ENCODE results near the gene SSC4D.
"Not testable (repeated sequence)": the region's sequence is repeated elsewhere in the genome, so short reads cannot be mapped to it uniquely, and the experiment has no call there.

Gene SSC4D

DNA sequence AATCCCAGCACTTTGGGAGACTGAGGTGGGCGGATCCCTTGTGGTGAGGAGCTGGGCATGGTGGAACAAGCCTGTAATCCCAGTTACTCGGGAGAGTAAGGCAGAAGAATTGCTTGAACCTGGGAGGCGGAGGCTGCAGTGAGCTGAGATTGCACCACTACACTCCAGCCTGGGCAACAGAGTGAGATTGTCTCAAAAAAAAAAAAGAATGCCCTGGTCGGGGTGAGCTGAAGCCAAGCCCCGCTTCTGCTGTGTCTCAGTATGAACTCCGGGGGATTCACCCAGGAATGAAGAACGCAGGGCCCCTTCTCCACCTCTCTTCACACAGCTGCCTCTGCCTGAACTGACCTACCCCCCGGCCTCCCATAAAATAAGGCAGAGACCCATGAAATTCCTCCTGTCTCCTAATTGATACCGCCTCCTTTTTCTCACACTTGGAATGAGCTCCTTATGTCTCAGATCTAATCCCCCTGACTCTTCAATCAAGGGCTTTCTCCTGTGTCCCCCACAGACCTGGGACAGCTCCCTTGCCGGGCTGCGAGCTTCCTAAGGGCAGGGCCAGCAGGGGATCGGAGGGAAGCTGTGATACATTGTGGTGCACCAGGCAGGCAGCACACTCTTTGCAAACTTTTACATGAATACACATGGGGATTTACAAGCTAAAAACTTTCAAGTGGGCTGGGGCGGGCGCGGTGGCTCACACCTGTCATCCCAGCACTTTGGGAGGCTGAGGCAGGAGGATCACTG, 14.3 kb upstream of the SSC4D start:
- in situ Hi-C loops (cut with HindIII; ENCODE audit: low sequenced_read_pairs), result loop anchor here (5.0 to 10.0 kb wide), 3 partner anchors 87 to 229 kb away; partner anchors contain the start of gene HSPB1

DNA sequence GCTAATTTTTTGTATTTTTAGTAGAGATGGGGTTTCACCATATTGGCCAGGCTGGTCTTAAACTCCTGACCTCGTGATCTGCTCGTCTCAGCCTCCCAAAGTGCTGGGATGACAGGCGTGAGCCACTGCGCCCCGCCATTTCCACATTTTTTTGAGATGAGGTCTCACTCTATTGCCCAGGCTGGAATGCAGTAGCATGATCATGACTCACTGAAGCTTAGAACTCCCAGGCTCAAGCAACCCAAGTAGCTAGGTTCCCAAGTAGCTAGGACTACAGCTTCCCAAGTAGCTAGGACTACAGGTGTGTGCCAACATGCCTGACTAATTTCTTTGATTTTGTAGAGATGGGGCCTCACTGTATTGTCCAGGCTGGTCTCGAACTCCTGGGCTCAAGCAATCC, 11.6 kb upstream of the SSC4D start:
- in situ Hi-C loops (cut with HindIII; ENCODE audit: low sequenced_read_pairs), result loop anchor here (5.0 to 10.0 kb wide), 3 partner anchors 84 to 226 kb away; partner anchors contain the start of gene HSPB1

DNA sequence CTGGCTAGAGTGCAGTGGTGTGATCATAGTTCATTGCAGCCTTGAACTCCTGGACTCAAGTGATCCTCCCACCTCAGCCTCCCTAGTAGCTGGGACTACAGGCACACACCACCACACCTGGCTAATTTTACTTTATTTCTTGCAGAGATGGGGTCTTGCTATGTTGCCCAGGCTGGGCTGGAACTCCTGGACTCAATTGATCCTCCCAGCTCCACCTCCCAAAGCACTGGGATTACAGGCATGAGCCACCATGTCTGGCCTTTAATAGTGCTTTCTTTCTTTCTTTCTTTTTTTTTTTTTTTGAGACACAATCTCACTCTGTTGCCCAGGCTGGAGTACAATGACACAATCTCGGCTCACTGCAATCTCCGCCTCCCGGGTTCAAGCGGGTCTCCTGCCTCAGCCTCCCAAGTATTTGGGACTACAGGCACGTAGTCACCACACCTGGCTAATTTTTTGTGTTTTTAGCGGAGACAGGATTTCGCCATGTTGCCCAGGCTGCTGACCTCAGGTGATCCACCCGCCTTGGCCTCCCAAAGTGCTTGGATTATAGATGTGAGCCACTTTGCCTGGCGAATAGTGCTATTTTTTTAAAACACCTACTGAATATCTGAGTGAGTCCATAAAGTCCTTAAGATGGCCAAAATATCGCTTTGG, 8.3 kb upstream of the SSC4D start:
- in situ Hi-C loops (cut with HindIII; ENCODE audit: low sequenced_read_pairs), result not testable (repeated sequence)

DNA sequence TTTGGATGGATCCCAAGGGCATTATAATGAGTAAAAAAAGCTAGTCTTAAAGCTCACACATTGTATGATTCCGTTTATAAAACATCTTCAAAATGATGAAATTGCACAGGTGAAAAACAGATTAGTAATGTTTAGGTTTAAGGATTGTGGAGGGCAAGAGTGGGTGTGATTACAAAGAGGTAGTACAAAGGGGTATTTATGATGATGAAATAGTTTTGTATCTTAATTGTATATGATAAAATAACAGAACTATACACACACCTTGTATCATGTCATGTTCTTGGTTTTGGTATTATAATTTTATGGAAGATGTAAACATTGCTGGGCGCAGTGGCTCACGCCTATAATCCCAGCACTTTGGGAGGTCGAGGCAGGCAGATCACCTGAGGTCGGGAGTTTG, 2.8 kb upstream of the SSC4D start:
- in situ Hi-C loops (cut with HindIII; ENCODE audit: low sequenced_read_pairs), result no loop called here

DNA sequence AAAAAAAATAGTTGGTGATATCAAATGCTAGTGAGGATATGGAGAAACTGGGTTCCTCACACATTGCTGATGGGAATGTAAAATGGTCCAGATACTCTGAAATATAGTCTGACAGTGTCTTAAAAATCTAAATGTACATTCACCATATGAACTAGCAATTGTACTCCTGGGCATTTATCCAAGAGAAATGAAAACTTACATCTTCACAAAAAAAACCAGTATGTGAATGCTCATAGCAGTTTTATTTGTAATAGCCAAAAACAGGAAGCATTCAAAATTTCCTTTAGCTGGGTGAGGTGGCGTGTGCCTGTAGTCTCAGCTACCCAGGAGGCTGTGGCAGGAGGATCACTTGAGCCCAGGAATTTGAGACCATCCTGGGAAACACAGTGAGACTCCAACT, 2.1 kb upstream of the SSC4D start:
- in situ Hi-C loops (cut with HindIII; ENCODE audit: low sequenced_read_pairs), result no loop called here

DNA sequence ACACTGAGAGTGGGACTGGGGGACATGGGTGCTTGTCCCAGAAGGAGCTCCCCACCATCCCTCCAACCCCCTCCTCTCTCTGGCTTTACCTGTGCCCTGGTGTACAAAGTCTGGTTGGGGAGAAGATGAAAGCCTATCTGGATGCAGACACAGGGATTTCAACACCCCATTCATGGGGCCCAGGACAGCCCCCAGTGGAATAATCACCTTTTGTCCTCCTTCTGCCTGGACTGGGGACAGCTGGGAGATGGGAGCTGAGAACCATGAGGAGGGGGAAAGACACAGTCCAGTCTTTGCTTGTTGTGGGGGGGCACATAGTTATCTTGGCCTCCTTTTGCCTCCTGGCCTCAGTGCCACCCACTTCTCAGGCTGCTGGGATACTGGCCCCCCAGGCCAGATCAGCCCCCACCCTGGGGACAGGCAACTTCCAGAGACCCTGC, 1.4 kb downstream of the SSC4D start:
- in situ Hi-C loops (cut with HindIII; ENCODE audit: low sequenced_read_pairs), result no loop called here

DNA sequence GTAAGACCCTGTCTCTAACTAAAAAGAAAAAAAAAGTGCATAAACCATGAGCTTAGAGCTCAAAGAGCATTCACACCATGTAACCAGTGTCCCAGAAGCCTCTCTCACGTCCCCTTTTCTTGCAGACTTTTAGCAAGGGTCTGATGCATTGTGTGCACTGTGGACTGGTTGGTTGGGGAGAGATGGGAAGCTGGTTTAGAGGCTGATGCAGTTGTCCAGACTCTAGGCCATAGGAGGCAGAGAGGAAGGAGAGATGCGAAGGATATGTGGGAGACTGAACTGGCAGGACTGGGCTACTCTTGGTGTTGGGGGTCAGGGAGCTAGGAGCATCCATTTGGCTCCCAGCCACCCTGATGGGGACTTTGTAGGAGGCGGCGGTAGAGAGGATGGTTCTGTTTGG, 1.8 kb downstream of the SSC4D start:
- in situ Hi-C loops (cut with HindIII; ENCODE audit: low sequenced_read_pairs), result no loop called here

DNA sequence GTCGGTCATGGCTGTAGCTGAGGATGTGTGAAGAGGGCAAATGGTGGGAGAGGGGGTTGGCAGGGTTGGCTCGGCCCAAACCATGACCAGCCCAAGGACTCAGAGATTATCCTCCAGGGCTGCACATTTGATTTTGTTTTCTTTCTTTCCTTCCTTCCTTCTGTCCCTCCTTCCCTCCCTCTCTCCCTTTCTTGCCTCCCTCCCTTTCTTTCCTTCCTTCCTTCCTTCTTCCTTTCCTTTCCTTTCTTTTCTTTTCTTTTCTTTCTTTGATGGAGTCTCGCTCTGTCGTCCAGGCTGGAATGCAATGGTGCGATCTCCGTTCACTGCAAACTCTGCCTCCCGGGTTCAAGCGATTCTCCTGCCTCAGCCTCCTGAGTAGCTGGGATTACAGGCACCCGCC, 3.8 kb downstream of the SSC4D start:
- in situ Hi-C loops (cut with HindIII; ENCODE audit: low sequenced_read_pairs), result no loop called here

DNA sequence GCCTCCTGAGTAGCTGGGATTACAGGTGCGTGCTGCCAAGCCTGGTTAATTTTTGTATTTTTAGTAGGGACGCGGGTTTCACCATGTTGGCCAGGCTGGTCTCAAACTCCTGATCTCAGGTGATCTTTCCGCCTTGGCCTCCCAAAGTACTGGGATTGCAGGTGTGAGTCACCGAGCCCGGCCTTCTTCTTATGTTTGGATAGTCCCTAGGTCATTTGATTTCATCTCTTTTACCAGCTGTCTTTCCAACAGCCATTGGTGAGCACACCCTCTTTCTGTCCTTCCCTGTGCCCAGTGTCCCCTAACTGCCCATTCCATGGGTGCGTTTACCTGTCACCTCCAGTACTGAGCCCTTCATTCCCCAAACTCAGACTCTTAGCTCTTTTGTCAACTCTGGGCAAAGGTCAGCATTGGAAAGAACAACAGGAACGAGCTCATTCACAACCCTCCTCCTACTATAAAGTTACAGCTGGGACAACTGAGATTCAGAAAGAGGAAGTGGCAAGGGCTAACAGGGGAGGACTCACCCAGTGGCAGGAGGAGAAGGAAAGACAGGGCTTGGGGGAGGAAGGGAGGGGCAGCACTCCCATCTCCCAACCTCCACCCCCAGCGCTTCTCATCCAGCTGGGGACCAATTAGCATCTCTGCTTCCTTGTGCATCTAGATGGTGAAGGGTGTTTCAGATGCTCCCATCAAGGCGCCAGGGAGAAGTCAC, 5.6 kb downstream of the SSC4D start:
- in situ Hi-C loops (cut with HindIII; ENCODE audit: low sequenced_read_pairs), result no loop called here

DNA sequence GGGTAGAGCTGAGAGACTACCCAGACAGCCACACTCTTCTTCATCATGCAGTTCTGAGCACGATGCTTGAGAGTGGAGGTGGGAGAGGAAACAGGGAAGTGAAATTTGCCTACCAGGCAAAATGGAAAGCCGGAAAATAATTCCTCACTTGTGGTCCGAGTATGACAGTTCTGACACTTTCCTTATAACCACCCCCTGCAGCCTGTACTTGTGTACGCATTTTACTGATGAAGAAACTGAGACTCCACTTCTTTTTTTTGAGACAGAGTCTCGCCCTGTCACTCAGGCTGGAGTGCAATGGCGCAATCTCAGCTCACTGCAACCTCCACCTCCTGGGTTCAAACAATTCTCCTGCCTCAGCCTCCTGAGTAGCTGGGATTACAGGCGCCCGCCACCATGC, 6.4 kb downstream of the SSC4D start:
- in situ Hi-C loops (cut with HindIII; ENCODE audit: low sequenced_read_pairs), result not testable (repeated sequence)

DNA sequence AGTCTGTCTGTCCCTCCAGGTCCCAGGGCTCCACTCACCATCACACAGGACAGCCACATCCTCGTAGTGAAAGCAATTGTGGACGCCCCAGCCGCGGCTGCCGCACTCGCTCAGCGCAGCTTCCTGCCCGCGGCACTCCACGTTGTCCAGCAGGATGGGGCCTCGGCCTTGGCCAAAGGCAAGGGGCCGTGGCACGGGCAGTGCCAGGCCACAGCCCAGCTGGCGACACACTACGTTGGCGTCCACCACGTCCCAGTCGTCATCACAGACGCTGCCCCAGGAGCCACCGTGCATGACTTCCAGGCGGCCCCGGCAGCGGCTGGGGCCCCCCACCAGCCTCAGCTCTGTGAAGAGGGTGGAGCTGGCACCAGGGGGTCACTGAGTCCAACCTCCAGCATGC, 9.2 kb downstream of the SSC4D start:
- in situ Hi-C loops (cut with HindIII; ENCODE audit: low sequenced_read_pairs), result no loop called here

DNA sequence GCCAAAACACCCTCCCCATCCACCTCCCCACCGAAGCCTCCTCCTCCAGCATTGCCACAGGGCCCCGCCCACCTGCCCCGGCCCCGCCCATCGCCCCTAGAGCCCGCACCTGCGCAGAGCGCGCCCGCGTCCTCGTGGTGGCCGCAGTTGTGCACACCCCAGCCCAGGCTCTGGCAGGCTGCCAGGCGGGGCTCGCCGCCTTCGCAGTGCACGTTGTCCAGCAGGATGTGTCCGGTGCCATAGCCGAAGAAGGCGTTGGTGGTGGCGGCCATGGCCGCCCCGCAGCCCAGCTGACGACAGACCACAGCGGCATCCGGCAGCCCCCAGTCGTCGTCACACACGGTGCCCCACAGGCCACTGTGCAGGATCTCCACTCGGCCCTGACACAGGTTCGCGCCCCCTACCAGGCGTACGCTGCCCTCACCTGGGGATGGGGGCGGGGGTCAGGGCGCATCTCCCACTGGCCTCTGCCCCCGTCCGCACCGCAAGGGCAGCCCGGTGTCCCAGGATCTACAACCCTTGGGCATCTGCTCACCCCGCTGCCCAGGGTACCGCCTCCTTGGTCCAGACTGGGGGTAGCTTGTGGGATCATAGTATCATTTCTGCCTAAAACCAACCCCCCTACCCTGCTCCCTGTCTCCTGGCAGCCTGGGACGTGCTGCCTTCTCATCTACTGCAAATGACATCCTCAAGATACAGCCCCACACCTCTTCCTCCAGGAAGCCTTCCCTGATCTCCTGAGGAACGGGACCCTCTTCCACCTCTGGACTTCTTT, 11.9 kb downstream of the SSC4D start:
- in situ Hi-C loops (cut with HindIII; ENCODE audit: low sequenced_read_pairs), result no loop called here

DNA sequence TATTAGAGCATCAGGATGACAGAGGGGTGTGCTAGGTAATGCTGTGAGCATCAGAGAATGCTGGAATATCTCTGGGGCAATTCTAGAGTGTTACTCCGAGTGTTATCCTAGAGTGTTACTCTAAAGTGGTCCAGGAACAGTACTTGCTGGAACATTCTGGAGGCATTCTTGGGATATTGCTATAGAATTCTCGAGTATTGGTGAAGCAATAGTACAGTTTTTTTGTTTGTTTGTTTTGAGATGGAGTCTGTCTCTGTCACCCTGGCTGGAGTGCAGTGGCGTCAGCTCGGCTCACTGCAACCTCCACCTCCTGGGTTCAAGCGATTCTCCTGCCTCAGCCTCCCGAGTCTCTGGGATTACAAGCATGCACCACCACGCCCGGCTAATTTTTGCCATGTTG, 12.6 kb downstream of the SSC4D start:
- in situ Hi-C loops (cut with HindIII; ENCODE audit: low sequenced_read_pairs), result no loop called here

DNA sequence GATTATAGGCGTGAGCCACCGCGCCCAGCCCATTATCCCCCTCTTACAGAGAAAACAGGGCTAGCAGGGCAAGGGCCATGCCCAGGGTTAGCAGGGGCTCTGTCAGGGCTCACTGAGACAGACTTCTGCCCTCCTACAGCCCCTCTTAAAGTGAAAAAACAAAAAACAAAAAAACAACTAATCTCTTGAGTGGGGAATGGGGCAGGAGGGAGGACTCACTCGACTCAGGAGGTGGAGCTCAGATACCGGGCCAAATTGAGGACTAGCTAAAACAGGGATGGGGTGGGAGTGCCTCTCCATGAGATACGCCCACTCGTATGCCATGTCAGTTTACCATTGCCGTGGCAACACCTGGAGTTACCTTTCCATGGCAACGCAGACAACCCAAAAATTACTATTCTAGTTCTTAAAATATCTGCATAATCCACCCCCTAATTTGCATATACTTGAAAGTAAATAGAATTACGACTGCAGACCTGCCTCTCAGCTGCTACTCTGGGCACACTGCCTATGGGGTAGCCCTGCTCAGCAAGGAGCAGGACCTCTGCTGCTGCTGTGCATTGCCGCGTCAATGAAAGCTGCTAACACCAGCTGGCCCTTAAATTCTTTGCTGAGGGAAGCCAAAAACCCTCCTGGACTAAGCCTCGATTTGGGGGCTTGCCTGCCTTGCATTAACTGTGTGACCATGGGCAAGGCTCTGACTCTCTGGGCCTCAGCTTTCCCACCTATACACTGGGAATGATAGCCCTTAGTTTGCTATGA, 13.4 kb downstream of the SSC4D start:
- in situ Hi-C loops (cut with HindIII; ENCODE audit: low sequenced_read_pairs), result no loop called here

DNA sequence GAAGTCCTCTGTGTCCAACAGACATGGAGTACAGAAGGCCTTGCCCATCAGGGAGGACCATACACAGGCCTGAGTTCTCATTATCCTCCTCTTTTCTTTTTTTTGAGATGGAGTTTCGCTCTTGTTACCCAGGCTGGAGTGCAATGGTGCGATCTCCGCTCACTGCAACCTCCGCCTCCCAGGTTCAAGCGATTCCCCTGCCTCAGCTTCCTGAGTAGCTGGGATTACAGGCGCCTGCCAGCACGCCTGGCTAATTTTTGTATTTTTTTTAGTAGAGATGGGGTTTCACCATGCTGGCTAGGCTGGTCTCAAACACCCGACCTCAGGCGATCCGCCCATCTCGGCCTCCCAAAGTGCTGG, 13.9 kb downstream of the SSC4D start:
- in situ Hi-C loops (cut with HindIII; ENCODE audit: low sequenced_read_pairs), result not testable (repeated sequence)

DNA sequence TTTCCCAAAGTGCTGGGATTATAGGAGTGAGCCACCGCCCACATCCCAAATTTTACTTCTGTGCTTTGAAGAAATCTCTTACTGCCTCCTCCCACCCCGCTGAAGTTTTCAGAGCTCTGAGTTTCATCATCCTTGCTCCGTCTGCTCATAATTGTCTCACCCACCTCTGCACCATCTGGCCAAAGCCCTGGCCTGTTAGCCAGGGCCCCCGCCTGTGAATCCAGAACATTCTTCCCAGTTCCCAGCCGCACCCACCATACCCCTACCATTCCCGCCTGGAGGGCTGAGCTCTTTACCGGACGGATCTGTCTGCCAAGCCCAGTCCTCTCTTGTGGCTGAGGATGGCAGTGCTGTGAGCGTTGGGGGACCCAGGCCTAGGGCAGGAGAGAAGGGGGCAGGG, 14.5 kb downstream of the SSC4D start:
- in situ Hi-C loops (cut with HindIII; ENCODE audit: low sequenced_read_pairs), result no loop called here

DNA sequence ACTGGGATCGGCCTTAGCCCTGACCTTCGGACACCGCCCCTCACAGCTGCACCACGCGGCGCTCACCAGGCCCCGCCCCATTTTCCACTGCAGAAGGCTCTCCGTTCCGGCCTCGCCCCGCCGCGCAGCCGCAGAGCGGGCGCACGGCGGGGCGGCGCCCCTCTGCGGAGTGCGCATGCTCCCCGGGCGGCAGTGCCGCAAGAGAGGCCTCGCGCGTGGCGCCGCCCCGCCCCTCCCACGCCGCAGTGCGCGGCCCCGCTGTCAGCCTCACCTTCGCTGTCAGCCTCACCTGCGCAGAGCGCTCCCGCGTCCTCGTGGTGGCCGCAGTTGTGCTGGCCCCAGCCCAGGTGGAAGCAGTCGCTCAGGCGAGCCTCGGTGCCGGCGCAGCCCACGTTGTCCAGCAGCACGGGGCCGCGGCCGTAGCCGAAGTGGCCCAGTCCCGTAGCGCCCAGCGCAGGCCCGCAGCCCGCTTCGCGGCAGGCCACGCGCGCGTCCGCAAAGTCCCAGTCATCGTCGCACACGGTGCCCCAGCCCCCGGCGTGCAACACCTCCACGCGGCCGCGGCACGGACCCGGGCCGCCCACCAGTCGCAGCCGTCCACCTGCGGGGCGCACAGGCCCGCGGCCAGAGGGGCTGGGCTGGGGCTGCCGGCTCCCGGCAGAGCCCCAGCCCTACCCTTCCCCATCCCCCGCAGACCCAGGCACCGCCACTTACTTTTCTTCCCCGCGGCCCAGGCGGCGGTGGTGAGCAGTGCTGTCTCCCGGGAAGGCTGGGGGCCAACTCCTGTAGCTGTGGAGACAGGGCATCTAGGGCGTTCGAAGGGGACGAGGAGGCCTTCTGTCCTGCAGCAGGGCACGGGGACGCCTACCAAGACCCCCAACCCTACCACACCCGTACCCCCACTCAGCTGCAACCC, 16.1 kb downstream of the SSC4D start:
- in situ Hi-C loops (cut with HindIII; ENCODE audit: low sequenced_read_pairs), result no loop called here

DNA sequence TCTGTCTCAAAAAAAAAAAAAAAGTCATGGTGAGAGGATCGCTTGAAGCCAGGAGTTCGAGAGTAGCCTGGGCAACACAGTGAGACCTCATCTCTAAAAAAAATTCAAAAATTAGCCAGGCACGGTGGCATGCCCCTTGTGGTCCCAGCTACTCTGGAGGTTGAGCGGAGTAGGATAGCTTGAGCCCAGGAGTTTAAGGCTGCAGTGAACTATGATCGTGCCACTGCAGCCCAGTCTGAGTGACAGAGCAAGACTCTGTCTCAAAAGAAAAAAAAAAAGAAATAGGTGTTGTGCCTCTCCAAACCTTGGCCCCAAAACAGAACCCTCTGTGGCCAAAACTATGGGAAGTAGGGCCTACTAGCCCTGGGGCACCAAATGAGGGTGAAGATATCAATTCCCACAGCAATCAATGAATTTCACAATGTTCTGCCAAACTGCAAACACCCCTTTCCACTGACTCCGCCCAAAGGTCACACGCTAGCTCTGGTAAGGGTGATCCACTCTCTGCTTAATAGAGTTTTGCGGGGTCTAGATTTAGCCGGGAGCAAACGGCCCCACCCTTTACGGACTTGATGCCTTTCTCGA, 16.9 kb downstream of the SSC4D start:
- in situ Hi-C loops (cut with HindIII; ENCODE audit: low sequenced_read_pairs), result no loop called here

DNA sequence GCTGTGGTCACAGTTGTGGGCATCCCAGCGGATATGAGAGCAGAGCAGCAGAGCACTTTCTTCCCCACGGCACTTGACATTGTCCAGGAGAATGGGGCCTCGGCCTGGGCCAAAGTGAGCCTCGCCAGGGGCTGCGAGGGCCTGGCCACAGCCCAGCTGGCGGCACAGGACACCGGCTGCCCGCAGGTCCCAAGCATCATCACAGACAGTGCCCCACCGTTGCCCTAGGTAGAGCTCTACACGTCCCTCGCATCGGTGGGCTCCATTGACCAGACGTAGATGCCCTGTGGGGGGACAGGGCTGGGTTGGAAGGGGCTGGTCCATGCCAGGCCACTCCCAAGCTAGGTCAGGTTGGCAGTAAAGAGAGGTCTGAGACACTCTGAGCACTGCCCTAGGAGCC, 19.4 kb downstream of the SSC4D start:
- in situ Hi-C loops (cut with HindIII; ENCODE audit: low sequenced_read_pairs), result no loop called here
